Heart left ventricle (tissue), 13 donors: ENCODE measurements around the gene CEP128.

Experiments
- CTCF ChIP-seq, 12 donors: fragments of 200-600 bp; sonication (generic) in 4 of 12; IDR thresholded peaks; one replicate each; pipeline versions ENCODE4 v1.5.0 to v1.8.0; 2018 to 2022; ENCODE audit warnings: antibody characterized with exemption in 12 of 12, mild to moderate bottlenecking in 5 of 12
- POLR2A ChIP-seq, 2 donors: fragments of 450-650 bp; IDR thresholded peaks; one replicate each; pipeline ENCODE4 v1.6.1; 2017; ENCODE audit warnings: antibody characterized with exemption in 2 of 2, mild to moderate bottlenecking in 2 of 2, moderate library complexity in 2 of 2
- donor health status: ischemic (EF 13 %, LVEDD 7.1; RV severe dilation, severe dysfunction).
- donor health status: DM: no; HTN: yes; CAD: no.
- donor health status: DM: no; HTN: no; CAD: no.
- donor health status: ischemic (EF 25% LVEDD 6.9; RV normal size, moderate dysfunction).
- donor health status: ischemic (EF 25% LVEDD 5.7; RV mildly dilated, moderate dysfunction).
- donor health status: ischemic (EF 35%, LVEDD 5.7; RV mildly dilated, moderate dysfunction).
- donor health status: nonischemic (EF 11% LVEDD 7.7; RV severe dilation, severe dysfunction).
- donor health status: DM: yes; HTN: yes; CAD: no.
- donor health status: PGD.
- donor health status: ischemic (EF 29% LVEDD 5.4; RV normal size, mild dysfunction).
- donor health status: nonischemic (EF 23%, LVEDD 6.1; RV moderate dilation, normal function).

- TF ChIP-seq CTCF (IDR thresholded peaks at IDR 0.05) (no peak), POLR2A (IDR thresholded peaks at IDR 0.05) (no peak)
These were observed 15.0 kb downstream of the CEP128 start for GRCh38 chr14:80926397-80927082.
